D721Med (cell line): ENCODE measurements around the gene GAMT.

Experiments
- DNase-seq: peaks from one replicate; pipeline ENCODE4 v3.0.0; 2011; ENCODE audit warnings: low spot score; ENCODE audit not compliant: insufficient read length
- FAIRE-seq: peaks from 2 replicates; lab custom pipeline; 2011; peaks lifted over from hg19 to GRCh38; lab: Jason Lieb, UNC
- CTCF ChIP-seq: IDR thresholded peaks from 2 replicates; pipeline ENCODE4 v1.5.1; 2012; ENCODE audit warnings: mild to moderate bottlenecking, control low read depth; ENCODE audit not compliant: insufficient read depth; ENCODE audit errors: missing control alignments

GAMT gene

DNA sequence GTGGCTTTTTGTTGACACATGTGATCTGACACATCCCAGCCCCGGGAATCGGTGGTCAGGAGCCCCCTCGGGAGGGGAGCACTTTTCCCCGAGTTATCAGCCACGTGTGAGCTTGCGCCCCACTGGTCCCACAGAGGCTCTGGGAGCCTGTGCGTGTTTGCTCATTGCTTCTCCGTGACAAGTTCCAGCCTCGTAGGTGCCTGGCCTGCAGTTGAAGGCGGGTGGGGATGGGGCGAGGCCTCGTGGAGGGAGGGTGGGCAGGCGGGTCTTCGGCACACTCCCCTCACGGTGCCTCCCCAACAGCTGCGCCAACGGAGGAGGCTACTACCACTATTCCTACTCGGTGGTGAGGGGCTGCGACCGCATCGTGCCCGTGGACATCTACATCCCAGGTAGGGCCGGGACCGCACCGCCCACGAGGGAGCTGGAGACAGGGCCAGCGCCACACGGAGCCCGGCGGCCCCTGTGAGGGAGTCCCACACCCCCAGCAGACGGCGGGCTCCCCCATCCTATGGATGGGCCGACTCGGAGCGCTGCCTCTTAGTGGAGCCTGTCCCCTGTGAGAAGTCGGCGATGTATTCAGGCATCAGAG lies 8.3 kb downstream of the GAMT start:
- no peak for DNase-seq
- TF ChIP-seq CTCF: no peak
- no peak for FAIRE-seq

DNA sequence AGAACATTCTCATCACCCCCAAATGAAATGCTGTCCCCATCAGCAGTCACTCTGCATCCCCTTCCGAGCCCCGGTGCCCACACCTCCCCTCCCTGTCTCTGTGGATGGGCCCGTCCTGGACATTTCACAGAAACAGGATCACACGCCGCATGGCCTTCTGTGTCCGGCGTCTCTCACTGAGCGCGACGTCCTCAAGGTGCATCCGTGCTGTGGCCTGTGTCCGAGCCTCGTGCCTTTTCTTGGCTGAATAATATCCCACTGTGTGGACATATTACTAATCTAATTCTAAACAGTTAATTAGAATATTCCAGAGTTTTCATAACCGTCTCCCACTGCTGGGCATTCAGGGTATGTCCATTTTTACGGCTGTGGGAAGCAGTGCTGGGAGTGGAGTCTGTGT lies 8.9 kb downstream of the GAMT start:
- DNase-seq (no peak), FAIRE-seq (no peak)
- TF ChIP-seq CTCF: no peak

DNA sequence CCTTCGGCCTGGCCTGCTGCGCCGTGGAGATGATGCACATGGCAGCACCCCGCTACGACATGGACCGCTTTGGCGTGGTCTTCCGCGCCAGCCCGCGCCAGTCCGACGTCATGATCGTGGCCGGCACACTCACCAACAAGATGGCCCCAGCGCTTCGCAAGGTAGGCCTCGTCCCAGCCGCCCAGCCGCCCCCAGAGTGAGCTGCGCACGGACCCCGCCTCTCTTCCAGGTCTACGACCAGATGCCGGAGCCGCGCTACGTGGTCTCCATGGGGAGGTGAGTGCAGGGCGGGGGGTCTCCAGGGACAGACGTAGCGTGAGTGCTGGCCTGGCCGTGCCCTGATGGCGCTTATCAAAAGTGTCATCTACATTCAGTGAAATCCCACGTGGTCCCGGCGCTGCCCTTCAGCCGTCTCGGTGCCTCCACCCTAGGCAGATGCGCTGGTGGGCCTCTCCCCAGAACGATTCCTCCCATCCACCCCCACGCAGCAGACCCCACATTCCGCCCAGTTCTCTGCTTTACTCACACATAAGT lies 10.4 kb downstream of the GAMT start:
- DNase-seq (no peak), FAIRE-seq (no peak)
- no peak for TF ChIP-seq CTCF

GRCh38 chr19:1389033-1389940 lies 12.1 kb downstream of the GAMT start:
- no peak for TF ChIP-seq CTCF
- FAIRE-seq: no peak
- no peak for DNase-seq

GRCh38 chr19:1388637-1389026 lies 12.7 kb downstream of the GAMT start:
- no peak for DNase-seq
- TF ChIP-seq CTCF: no peak
- FAIRE-seq: no peak

DNA sequence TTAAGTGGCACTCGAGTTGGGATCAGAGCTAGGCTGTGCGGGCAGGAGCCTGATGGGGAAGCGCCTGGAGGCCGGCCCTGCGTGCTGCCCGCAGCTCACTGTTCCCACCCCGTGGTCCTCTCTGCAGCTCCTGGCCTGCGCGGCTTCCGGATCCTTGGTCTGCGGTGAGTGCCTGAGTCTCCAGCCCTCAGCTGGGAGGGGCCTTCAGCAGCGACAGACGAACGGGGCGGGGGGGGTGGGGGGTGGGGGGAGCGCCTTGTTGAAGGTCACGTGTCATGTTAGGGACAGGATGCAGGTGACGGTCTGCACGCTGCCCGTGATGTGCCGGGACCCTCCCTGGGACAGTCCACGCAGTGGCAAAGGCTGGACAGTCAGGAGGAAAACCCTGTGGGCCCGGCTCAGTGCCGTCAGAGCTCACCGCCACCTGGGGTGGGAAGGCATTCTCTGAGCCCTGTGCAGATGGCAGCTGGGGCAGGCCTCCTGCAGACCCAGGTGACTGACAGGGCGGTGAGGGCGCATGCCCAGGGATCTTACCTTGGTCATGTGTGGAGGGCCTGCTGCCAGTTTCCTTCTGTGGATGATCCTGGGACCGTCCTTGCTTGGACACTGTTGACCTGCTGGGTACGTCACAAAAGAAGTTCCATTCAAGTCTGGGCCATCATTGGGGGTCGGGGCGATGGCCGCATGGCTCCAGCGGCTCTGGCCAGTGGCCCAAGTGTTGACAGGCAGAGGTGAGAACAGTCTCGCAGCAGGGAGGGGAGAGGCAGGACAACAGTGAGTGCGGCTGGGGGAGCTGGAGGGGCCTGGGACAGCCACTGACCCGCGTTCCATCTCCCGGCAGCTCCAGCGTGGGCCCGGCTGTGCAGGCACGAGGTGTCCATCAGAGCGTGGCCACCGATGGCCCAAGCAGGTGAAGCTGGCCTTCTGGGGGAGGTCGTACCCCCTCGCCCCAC lies 13.4 kb downstream of the GAMT start:
- DNase-seq: no peak

More for the DNA sequence above, 13.4 kb downstream of the GAMT start:
- TF ChIP-seq CTCF: no peak
- no peak for FAIRE-seq
